Activated T-helper 1 cell treated with anti-CD3 and anti-CD28 coated beads, Interleukin-12 subunit alpha, Interleukin-12 subunit beta, Interleukin-2, Interleukin-4 antibody, amounts not matched to agents 30 ng/mL and 10 ng/mL and 1 ng/mL, durations not matched to agents 14 hours and 24 hours and 36 hours (primary cell): Measurements from ENCODE around the gene ABCG2. TPM values are rescaled to one million over a fixed set of nuclear protein-coding genes. Genes with fewer than 3 reads are reported as not detected.

Source experiments
- DNase-seq: peaks from one replicate; pipeline ENCODE4 v3.0.0; 2021; ENCODE audit warnings: low spot score
- H3K27ac Mint-ChIP-seq: one replicate; pipeline ENCODE4 v1.8.0; 2021; ENCODE audit warnings: mild to moderate bottlenecking, mixed read lengths
- H3K27me3 Mint-ChIP-seq: one replicate; pipeline ENCODE4 v1.8.0; 2022; ENCODE audit warnings: mild to moderate bottlenecking, moderate library complexity, mixed read lengths; ENCODE audit not compliant: insufficient read depth
- H3K36me3 Mint-ChIP-seq: one replicate; pipeline ENCODE4 v1.8.0; 2021; ENCODE audit warnings: low read depth, mixed read lengths
- H3K4me1 Mint-ChIP-seq: one replicate; pipeline ENCODE4 v1.8.0; 2021; ENCODE audit warnings: low read depth, mixed read lengths
- H3K4me3 Mint-ChIP-seq: one replicate; pipeline ENCODE4 v1.8.0; 2021; ENCODE audit warnings: mild to moderate bottlenecking, moderate library complexity, mixed read lengths
- H3K9me3 Mint-ChIP-seq: one replicate; pipeline ENCODE4 v1.8.0; 2021; ENCODE audit warnings: mixed read lengths
- intact Hi-C: fragments of 100-400 bp; cut with micrococcal nuclease; formaldehyde crosslinking; loops from one replicate; pipeline ENCODE4 v1.15.1; 2024
- total RNA-seq: library from RNA; stranded (reverse); gene quantifications from 2 replicates; pipeline ENCODE4 v1.2.3, GENCODE V29; 2022

The ABCG2 gene
- total RNA-seq, 1 donor from 2014 or later, result 0.34 TPM

DNA sequence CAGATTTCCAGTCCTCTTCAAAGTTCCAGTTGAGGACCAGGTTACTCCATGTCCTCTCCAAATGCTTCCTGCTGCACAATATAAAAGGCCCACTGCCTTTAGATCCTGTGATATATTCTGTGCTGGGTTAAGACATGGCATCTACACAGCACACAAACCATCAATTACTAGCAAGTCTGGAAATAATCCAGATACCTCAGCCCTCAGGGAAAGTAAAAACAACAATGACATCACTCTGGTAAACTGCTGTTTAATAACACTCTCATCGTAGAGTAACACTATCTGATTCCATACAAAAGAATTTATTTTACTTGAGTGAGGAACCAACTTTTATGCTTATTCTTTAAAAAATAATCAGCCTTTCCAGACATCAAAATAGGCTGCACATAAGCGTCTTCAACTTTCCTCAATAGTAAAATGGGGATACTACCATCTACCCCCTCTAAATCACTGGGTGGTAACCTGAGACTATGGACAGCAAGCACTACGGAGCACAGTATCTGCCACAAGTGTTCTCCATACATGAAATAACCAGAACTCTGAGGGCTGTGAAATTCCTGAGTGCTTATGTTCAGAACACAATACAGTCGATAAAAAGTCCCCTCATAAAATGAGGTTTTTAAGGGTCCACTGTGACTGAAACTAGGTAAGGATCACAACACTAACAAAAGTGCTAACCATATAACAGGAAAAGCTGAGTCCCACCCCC, 53.4 kb downstream of the ABCG2 start:
- no peaks in the 10 kb centered on the region for H3K4me1 Mint-ChIP-seq
- no peak for DNase-seq
- peaks cover 10% of the 10 kb centered on the region for H3K27me3 Mint-ChIP-seq
- no peak overlapping the region for H3K27ac Mint-ChIP-seq
- H3K9me3 Mint-ChIP-seq, result no peaks in the 10 kb centered on the region
- no peaks in the 10 kb centered on the region for H3K36me3 Mint-ChIP-seq
- intact Hi-C loops, result no loop called here
- H3K4me3 Mint-ChIP-seq, result no peak overlapping the region

DNA sequence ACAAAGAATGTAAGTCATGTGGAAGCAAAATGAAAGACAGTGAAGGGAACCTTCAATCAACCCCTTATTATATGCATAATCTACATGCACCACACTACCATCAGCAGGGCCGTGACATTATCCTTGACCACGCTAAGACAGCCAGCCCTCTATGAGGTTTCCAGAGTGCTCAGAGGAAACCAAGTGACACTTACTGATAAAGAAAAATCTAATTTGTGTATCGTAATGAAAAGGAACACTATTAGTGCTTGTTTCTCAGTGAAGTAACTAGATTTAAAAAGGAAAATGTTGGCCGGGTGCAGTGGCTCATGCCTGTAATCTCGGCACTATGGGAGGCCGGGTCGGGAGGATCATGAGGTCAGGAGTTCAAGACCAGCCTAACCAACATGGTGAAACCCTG, 56.4 kb downstream of the ABCG2 start:
- Mint-ChIP-seq H3K36me3 (no peaks in the 10 kb centered on the region), H3K27me3 (peaks cover 9% of the 10 kb centered on the region), H3K4me3 (no peak overlapping the region), H3K4me1 (no peaks in the 10 kb centered on the region), H3K27ac (no peak overlapping the region), H3K9me3 (no peaks in the 10 kb centered on the region)
- intact Hi-C loops, result no loop called here
- DNase-seq, result no peak

DNA sequence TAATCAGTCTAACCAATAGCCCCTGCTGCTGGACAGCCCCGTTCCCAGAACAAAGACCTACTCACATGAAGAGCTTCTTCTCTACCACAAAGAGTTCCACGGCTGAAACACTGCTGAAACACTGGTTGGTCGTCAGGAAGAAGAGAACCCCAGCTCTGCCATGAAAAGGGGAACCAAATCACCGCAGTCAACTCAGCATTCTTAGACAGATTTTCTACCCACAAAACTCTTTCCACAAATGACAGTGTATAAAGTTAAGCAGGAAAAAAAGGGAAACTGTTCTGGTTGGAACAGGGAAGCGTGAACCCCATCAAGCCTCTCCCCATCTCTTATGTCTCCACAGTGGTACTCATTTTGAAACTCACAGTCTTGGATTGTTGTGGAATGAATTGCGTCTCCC, 57.3 kb downstream of the ABCG2 start:
- no peak for DNase-seq
- no peaks in the 10 kb centered on the region for H3K36me3 Mint-ChIP-seq
- no peak overlapping the region for H3K27ac Mint-ChIP-seq
- H3K27me3 Mint-ChIP-seq, result peaks cover 9% of the 10 kb centered on the region
- intact Hi-C loops, result no loop called here
- H3K4me3 Mint-ChIP-seq, result no peak overlapping the region
- H3K4me1 Mint-ChIP-seq, result no peaks in the 10 kb centered on the region
- no peaks in the 10 kb centered on the region for H3K9me3 Mint-ChIP-seq

- Mint-ChIP-seq H3K27me3 (peaks cover 9% of the 10 kb centered on the region), H3K36me3 (no peaks in the 10 kb centered on the region), H3K27ac (no peak overlapping the region), H3K9me3 (no peaks in the 10 kb centered on the region), H3K4me3 (no peak overlapping the region), H3K4me1 (no peaks in the 10 kb centered on the region)
- intact Hi-C loops, result no loop called here
- no peak for DNase-seq
These were observed 59.3 kb downstream of the ABCG2 start for GRCh38 chr4:88098993-88099752.

GRCh38 chr4:88097781-88098180, 60.7 kb downstream of the ABCG2 start:
- intact Hi-C loops, result no loop called here
- H3K4me1 Mint-ChIP-seq, result no peaks in the 10 kb centered on the region
- no peak overlapping the region for H3K27ac Mint-ChIP-seq
- no peaks in the 10 kb centered on the region for H3K36me3 Mint-ChIP-seq
- no peak overlapping the region for H3K4me3 Mint-ChIP-seq
- DNase-seq, result no peak
- no peaks in the 10 kb centered on the region for H3K9me3 Mint-ChIP-seq
- H3K27me3 Mint-ChIP-seq, result peaks cover 9% of the 10 kb centered on the region

DNA sequence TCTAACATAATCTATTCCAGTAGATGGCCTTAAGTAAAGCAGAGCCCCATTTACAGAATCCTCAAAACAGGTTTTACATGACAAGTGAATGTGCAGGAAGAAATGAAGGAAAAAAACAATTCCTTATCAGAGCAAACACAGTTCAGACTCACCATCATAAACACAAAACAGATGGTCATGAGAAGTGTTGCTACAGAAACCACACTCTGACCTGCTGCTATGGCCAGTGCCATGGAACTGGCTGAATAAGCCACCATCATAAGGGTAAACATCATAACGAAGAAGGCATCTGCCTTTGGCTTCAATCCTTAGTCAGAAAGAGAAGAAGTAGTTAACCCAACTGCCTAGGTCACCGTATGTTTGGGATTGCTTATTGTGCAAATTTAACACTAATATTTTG, 61.1 kb downstream of the ABCG2 start:
- no peak for DNase-seq
- Mint-ChIP-seq H3K4me1 (no peaks in the 10 kb centered on the region), H3K27ac (no peak overlapping the region), H3K36me3 (no peaks in the 10 kb centered on the region), H3K4me3 (no peak overlapping the region), H3K27me3 (peaks cover 9% of the 10 kb centered on the region), H3K9me3 (no peaks in the 10 kb centered on the region)
- intact Hi-C loops, result no loop called here

DNA sequence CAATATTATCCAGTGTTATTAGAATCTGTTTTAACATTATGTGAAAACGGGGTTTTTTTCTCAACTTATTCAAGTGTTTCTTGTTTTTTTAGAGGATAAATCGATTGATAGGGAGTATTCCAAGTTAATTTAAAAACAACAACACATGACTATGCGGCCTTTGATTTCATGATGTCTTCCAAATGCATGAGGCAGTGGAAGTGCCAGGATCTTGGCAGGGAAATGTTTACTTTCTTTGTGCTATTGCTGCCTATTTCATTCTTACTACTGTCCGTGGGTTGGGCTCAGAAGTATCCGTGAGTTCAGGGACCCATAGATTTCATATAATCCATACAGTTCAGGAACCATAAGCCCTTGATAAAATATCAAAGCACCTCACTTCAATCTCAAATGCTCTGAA, 64.6 kb downstream of the ABCG2 start:
- H3K27ac Mint-ChIP-seq, result no peak overlapping the region
- intact Hi-C loops, result no loop called here
- DNase-seq, result no peak
- H3K4me3 Mint-ChIP-seq, result no peak overlapping the region
- H3K27me3 Mint-ChIP-seq, result no peaks in the 10 kb centered on the region
- no peaks in the 10 kb centered on the region for H3K4me1 Mint-ChIP-seq
- H3K9me3 Mint-ChIP-seq, result no peaks in the 10 kb centered on the region
- H3K36me3 Mint-ChIP-seq, result no peaks in the 10 kb centered on the region

- H3K4me1 Mint-ChIP-seq, result no peaks in the 10 kb centered on the region
- no peak for DNase-seq
- H3K9me3 Mint-ChIP-seq, result no peaks in the 10 kb centered on the region
- intact Hi-C loops, result no loop called here
- no peaks in the 10 kb centered on the region for H3K27me3 Mint-ChIP-seq
- H3K36me3 Mint-ChIP-seq, result no peaks in the 10 kb centered on the region
- no peak overlapping the region for H3K27ac Mint-ChIP-seq
- H3K4me3 Mint-ChIP-seq, result no peak overlapping the region
These were observed 67.1 kb downstream of the ABCG2 start for GRCh38 chr4:88091378-88091777.

DNA sequence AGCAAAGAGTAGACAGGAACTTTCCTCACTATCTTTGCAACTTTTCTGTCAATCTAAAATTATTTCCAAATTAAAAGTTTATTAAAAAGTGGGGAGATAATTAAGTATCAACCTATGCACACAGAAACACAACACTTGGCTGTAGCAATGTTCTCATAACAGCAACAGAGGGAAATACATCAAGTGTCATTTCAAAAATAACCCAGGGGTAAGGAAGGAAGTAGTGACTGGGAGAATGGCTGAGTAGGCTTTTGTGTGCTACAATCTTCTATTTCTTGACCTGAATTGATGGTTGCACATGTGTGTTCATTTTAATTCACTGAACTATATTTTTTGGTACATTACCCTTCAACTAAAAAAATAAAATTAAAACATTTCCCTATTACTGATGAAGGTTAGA, 67.5 kb downstream of the ABCG2 start:
- DNase-seq, result no peak
- H3K4me1 Mint-ChIP-seq, result no peaks in the 10 kb centered on the region
- intact Hi-C loops, result no loop called here
- no peaks in the 10 kb centered on the region for H3K27me3 Mint-ChIP-seq
- no peaks in the 10 kb centered on the region for H3K9me3 Mint-ChIP-seq
- H3K27ac Mint-ChIP-seq, result no peak overlapping the region
- no peaks in the 10 kb centered on the region for H3K36me3 Mint-ChIP-seq
- no peak overlapping the region for H3K4me3 Mint-ChIP-seq

DNA sequence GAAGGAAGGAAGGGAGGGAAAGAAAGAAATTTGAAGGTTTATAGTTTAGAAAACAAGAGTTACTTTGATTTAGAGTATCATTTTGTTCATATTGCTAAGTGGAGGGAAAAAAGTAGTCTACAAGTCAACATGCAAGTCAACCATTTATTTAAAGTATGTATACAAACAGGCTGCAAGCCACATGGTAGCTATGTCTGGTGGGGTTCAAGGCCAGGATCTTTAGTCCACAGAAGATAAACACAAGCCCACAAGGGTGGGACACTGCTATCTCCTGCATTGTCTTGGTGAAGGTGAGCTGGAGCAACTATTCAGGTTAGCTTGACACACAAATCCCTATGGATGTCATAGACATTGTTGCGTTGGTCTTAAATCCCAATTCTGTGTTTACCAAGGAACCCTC, 71.4 kb downstream of the ABCG2 start:
- no peaks in the 10 kb centered on the region for H3K36me3 Mint-ChIP-seq
- no peaks in the 10 kb centered on the region for H3K9me3 Mint-ChIP-seq
- intact Hi-C loops, result no loop called here
- no peak overlapping the region for H3K27ac Mint-ChIP-seq
- H3K27me3 Mint-ChIP-seq, result no peaks in the 10 kb centered on the region
- H3K4me3 Mint-ChIP-seq, result no peak overlapping the region
- H3K4me1 Mint-ChIP-seq, result no peaks in the 10 kb centered on the region
- no peak for DNase-seq

DNA sequence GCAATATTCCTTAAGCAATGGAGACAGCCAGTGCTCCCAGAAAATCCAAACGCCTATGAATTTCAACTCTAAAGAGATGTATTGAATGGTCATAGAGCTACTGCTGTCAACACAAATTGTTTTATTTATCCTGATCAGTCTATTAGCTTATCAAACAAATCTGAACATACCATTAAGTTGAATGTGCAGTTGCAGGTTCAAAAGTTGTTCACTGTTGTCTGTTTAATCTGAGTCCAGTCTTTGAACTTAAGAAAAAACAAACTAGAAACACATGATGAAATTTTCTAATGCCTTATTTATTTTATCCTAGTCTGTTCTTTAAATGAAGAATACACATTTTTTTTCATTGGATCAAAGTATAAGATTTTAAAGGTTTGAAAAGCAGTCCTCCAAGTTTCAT, 77.8 kb downstream of the ABCG2 start:
- H3K9me3 Mint-ChIP-seq, result no peaks in the 10 kb centered on the region
- H3K4me3 Mint-ChIP-seq, result no peak overlapping the region
- no peak for DNase-seq
- H3K27ac Mint-ChIP-seq, result no peak overlapping the region
- intact Hi-C loops, result no loop called here
- no peaks in the 10 kb centered on the region for H3K4me1 Mint-ChIP-seq
- no peaks in the 10 kb centered on the region for H3K27me3 Mint-ChIP-seq
- peaks cover 4% of the 10 kb centered on the region for H3K36me3 Mint-ChIP-seq

GRCh38 chr4:88078579-88078978, 79.9 kb downstream of the ABCG2 start:
- H3K27ac Mint-ChIP-seq, result no peak overlapping the region
- H3K36me3 Mint-ChIP-seq, result peaks cover 10% of the 10 kb centered on the region
- intact Hi-C loops, result no loop called here

DNA sequence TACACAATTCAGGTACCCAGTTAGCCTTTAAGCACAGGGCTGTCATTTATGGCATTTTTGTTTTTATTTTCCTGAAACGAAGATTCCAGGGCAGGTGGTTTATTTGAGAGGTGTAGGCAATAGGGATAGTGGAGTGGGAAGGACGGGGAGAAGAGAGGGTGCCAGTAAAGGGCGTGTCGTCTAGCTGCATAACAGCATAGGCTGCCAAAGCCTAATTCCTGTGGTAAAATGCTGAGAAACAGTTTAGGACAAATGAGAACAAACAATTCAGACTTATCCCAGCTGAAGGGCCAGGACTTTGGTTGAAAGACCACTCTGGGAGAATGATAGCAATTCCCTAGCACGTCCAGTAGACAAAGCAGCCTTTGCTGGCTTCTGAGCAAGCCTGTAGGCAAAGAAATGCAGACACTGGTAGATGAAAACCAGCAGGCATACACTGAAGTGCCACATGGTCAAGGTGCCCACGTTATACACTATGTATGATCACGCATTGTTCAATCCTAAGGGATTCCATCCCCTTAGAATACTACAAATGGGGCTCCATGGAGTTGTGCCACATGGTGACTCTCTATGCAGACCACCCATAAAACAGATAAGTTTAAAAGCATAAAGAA, 80.4 kb downstream of the ABCG2 start:
- H3K9me3 Mint-ChIP-seq, result no peaks in the 10 kb centered on the region
- no peak overlapping the region for H3K4me3 Mint-ChIP-seq
- no peaks in the 10 kb centered on the region for H3K4me1 Mint-ChIP-seq
- no peaks in the 10 kb centered on the region for H3K27me3 Mint-ChIP-seq
- H3K27ac Mint-ChIP-seq, result no peak overlapping the region
- intact Hi-C loops, result no loop called here
- peaks cover 10% of the 10 kb centered on the region for H3K36me3 Mint-ChIP-seq
- DNase-seq, result no peak

More at GRCh38 chr4:88078579-88078978, 79.9 kb downstream of the ABCG2 start:
- no peak for DNase-seq
- Mint-ChIP-seq H3K27me3 (no peaks in the 10 kb centered on the region), H3K4me1 (no peaks in the 10 kb centered on the region), H3K4me3 (no peak overlapping the region), H3K9me3 (no peaks in the 10 kb centered on the region)
